ENCODE data around the gene MPPED1. TPM values are rescaled to one million over a fixed set of nuclear protein-coding genes. Genes with fewer than 3 reads are reported as not detected.

Gene MPPED1
- total RNA-seq, 2 donors from 2014 or later, result not detected

GRCh38 chr22:43542681-43543521 is 131.1 kb downstream of the MPPED1 start:
- WGBS, 2 donors, result 85 to 88% methylated on average over 19 to 23 of the region's 23 CpGs
- intact Hi-C loops (cut with DNase I), result no loop called here
- no peaks in the 10 kb centered on the region for H3K27me3 ChIP-seq

GRCh38 chr22:43543522-43544288 is 131.9 kb downstream of the MPPED1 start:
- Histone ChIP-seq H3K4me3 (no peak overlapping the region), H3K27me3 (no peaks in the 10 kb centered on the region), H3K36me3 (replicated peaks in 1 of 2; ENCODE audit: insufficient read depth in 1 of 2, low read depth in 2 of 2) (no peaks in the 10 kb centered on the region), H3K27ac (no peak overlapping the region), H3K4me1 (no peaks in the 10 kb centered on the region), H3K9me3 (no peaks in the 10 kb centered on the region)
- DNase-seq, result no peak
- TF ChIP-seq CTCF (IDR thresholded peaks at IDR 0.05) (no peak), POLR2A (IDR thresholded peaks at IDR 0.05) (no peak)
- no peak for ATAC-seq
- WGBS, 2 donors, result 80 to 83% methylated on average over 10 to 12 of the region's 12 CpGs
- intact Hi-C loops (cut with DNase I), result no loop called here

More at GRCh38 chr22:43542681-43543521, 131.1 kb downstream of the MPPED1 start:
- no peak overlapping the region for H3K27ac ChIP-seq
- no peaks in the 10 kb centered on the region for H3K9me3 ChIP-seq
- DNase-seq (no peak), ATAC-seq (no peak)
- TF ChIP-seq CTCF (IDR thresholded peaks at IDR 0.05) (no peak), POLR2A (IDR thresholded peaks at IDR 0.05) (no peak)
- no peaks in the 10 kb centered on the region for H3K4me1 ChIP-seq
- no peak overlapping the region for H3K4me3 ChIP-seq
- no peaks in the 10 kb centered on the region for H3K36me3 ChIP-seq (replicated peaks in 1 of 2; ENCODE audit: insufficient read depth in 1 of 2, low read depth in 2 of 2)

GRCh38 chr22:43544289-43544673 is 132.5 kb downstream of the MPPED1 start:
- TF ChIP-seq POLR2A (IDR thresholded peaks at IDR 0.05) (no peak), CTCF (IDR thresholded peaks at IDR 0.05) (no peak)
- 59 to 71% methylated on average over 4 of the region's 4 CpGs for WGBS, 2 donors
- Histone ChIP-seq H3K36me3 (replicated peaks in 1 of 2; ENCODE audit: insufficient read depth in 1 of 2, low read depth in 2 of 2) (no peaks in the 10 kb centered on the region), H3K9me3 (no peaks in the 10 kb centered on the region), H3K27ac (no peak overlapping the region), H3K4me1 (no peaks in the 10 kb centered on the region), H3K4me3 (no peak overlapping the region), H3K27me3 (no peaks in the 10 kb centered on the region)
- DNase-seq, result no peak
- ATAC-seq, result no peak
- intact Hi-C loops (cut with DNase I), result no loop called here

GRCh38 chr22:43546186-43546585 is 134.4 kb downstream of the MPPED1 start:
- DNase-seq (no peak), ATAC-seq (no peak)
- no peak overlapping the region for H3K4me3 ChIP-seq
- H3K36me3 ChIP-seq (replicated peaks in 1 of 2; ENCODE audit: insufficient read depth in 1 of 2, low read depth in 2 of 2), result no peaks in the 10 kb centered on the region
- intact Hi-C loops (cut with DNase I), result no loop called here
- TF ChIP-seq CTCF (IDR thresholded peaks at IDR 0.05) (no peak), POLR2A (IDR thresholded peaks at IDR 0.05) (no peak)
- H3K27me3 ChIP-seq, result no peaks in the 10 kb centered on the region
- no peaks in the 10 kb centered on the region for H3K9me3 ChIP-seq
- no peaks in the 10 kb centered on the region for H3K4me1 ChIP-seq
- no peak overlapping the region for H3K27ac ChIP-seq
- 81 to 86% methylated on average over 5 of the region's 5 CpGs for WGBS, 2 donors

Data from body of pancreas (tissue), 4 donors.